ENCODE data around the gene ACAP3.

DNA sequence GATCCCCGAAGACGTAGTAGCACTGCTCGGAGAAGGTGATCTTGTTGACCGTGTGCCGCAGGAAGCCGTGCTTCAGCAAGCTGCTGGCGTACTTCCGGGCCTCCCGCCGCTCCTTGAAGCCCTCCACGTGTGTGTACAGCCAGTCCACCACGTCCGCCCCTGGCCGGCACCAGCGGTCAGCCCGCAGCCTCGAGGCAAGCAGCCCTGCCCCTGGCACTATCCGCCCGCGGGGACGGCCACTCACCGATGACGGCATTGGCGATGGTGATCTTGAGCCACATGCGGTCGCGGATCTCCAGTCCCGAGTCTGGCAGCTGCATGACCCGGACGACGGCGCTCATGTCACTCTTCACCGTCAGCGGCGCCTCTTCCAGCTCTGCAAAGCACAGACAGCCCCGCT lies 30.5 kb upstream of the ACAP3 start:
- TF ChIP-seq, protein P1, sequence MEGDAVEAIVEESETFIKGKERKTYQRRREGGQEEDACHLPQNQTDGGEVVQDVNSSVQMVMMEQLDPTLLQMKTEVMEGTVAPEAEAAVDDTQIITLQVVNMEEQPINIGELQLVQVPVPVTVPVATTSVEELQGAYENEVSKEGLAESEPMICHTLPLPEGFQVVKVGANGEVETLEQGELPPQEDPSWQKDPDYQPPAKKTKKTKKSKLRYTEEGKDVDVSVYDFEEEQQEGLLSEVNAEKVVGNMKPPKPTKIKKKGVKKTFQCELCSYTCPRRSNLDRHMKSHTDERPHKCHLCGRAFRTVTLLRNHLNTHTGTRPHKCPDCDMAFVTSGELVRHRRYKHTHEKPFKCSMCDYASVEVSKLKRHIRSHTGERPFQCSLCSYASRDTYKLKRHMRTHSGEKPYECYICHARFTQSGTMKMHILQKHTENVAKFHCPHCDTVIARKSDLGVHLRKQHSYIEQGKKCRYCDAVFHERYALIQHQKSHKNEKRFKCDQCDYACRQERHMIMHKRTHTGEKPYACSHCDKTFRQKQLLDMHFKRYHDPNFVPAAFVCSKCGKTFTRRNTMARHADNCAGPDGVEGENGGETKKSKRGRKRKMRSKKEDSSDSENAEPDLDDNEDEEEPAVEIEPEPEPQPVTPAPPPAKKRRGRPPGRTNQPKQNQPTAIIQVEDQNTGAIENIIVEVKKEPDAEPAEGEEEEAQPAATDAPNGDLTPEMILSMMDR (conservative IDR thresholded peaks at IDR 0.05; ENCODE audit: low read depth in 2 of 2), result no peak
- TF ChIP-seq EZH2phosphoT487 (IDR thresholded peaks at IDR 0.05; ENCODE audit: unreplicated experiment), result no peak
- TF ChIP-seq EZH2 (IDR thresholded peaks at IDR 0.05; ENCODE audit: low read depth, unreplicated experiment), result no peak
- TF ChIP-seq POLR2AphosphoS5 (IDR thresholded peaks at IDR 0.05; ENCODE audit: low read depth), result no peak
- no peak for TF ChIP-seq ZNF114 (CRISPR knock-in tag; IDR thresholded peaks at IDR 0.05)

Data from GM23338 (cell line).